RCC 7860 (cell line): ENCODE results near the gene VAMP3.

Source experiments
- DNase-seq: peaks from one replicate; pipeline ENCODE4 v3.0.0-alpha.2; 2015; ENCODE audit warnings: low spot score
- FAIRE-seq: peaks from 2 replicates; lab custom pipeline; 2012; peaks lifted over from hg19 to GRCh38; lab: Jason Lieb, UNC

Gene VAMP3

DNA sequence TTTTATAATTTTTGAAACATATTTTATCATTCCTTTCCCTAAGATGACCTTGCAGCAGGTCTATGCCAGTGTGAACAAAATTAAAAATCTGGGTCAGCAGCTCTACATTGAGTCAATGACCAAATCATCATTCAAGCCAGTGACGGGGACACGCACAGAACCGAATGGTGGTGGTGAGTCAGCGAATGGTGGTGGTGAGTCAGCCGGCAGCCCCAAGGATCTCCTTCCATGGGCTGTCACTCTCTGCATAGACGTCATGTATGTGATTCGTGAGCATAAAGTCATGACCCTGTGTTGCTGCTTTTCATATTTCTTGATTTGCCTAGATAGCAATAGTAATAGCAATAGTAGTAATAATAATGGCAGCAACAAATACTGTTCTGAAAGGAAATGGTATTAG is 39.3 kb downstream of the VAMP3 start:
- peak; percentile 93 for FAIRE-seq
- peak; percentile 70 for DNase-seq

DNA sequence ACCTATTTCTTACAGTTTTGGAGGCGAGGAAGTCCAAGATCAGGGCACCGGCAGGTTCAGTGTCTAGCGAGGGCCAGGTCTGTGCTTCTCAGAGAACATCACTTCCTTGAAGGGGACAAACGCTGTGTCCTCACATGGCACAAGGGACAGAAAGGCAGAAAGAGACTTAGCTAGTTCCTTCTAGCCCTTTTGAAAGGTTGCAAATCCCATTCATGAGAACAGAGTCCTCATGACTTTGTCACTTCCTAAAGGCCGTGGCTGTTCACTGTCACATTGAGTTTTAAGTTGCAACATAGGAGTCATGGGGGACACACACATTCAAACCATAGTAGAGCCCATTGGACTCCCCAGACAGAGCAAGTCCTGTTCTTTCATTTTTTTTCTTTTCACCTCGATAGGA is 40.4 kb downstream of the VAMP3 start:
- FAIRE-seq (no peak), DNase-seq (no peak)

DNA sequence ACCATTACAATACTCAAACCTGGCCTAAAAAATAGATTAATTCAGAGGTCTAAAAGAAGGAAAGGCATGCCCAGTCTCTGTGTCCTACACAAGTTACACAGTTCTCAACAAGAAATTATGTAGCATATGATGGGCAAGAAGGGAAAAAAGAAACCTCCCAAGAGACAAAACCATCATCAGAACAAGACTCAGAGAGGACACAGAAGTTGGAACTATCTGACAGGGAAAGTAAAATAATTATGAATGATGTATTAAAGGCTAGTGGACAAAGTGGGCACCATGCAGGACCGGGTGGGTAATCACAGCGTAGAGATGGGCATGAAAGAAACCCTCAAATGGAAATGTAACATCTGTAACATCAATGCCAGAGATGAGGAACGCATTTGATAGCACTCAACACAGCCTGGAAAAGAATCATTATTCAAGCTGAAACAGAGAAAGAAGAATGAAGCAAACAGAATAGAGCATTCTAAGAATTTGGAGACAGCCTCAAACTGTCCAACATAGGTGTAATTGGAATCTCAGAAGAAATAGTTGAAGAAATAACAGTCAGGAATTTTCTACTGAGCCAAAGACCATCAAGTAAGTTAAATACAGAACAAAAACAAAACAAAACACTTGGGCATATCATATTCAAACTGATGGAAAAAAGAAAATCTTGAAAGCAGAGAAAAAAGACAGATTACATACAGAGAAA is 42.7 kb downstream of the VAMP3 start:
- no peak for FAIRE-seq
- no peak for DNase-seq

DNA sequence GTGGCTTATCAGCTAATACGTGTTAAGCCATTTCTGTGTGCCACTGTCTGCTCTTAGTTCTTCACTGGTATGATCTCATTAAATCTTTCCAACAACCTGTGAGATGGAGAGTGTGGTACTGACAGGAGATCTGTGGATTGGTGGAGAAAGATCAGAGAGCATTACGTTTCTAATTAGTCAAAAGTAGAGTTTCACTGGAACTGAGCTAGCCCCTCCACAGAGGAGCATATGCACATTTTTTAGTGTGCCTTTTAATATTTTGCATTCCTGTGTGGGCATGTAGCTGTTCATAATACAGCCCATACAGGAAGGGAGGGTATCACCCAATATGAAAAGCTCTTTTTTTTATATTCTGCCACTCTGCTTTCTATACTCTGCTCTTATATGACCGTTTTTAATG is 50.2 kb downstream of the VAMP3 start:
- FAIRE-seq (no peak), DNase-seq (no peak)

DNA sequence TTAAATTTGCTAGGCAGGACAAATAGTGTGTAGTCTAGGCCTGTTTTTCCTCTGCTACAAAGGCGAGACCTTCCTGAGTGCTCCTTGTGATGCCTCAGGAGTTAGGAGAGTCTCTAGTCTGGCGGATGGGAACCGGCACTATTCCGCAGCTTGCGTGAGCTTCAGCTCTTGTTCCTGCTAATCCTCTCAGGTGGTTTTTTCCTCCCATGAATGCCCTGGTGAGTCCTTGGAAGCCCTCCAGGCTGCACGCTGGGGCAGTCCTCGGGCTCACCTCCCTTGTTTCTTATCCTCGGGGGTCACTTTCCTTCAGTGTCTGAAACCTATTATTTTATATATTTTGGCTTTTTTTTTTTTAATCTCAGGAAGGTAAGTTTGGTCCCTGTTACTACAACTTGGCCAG is 53.6 kb downstream of the VAMP3 start:
- FAIRE-seq, result no peak
- DNase-seq, result no peak

DNA sequence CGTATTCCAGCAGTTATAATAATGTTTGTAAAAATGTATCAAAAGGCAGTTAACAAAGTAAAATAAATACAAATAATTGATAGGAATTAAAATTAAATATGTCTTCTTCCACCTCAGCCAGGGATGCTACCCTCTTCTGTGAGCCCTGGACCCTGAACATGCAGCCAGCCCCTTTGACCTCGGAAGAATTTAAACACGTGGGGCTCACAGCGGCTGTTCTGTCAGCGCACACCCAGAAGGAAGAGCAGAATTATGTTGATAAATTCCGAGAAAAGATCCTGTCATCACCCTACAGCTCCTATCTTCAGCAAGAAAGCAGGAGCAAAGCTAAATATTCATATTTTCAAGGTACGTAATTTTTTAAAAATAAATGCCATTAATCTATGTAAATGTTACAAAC is 55.3 kb downstream of the VAMP3 start:
- DNase-seq, result no peak
- no peak for FAIRE-seq

DNA sequence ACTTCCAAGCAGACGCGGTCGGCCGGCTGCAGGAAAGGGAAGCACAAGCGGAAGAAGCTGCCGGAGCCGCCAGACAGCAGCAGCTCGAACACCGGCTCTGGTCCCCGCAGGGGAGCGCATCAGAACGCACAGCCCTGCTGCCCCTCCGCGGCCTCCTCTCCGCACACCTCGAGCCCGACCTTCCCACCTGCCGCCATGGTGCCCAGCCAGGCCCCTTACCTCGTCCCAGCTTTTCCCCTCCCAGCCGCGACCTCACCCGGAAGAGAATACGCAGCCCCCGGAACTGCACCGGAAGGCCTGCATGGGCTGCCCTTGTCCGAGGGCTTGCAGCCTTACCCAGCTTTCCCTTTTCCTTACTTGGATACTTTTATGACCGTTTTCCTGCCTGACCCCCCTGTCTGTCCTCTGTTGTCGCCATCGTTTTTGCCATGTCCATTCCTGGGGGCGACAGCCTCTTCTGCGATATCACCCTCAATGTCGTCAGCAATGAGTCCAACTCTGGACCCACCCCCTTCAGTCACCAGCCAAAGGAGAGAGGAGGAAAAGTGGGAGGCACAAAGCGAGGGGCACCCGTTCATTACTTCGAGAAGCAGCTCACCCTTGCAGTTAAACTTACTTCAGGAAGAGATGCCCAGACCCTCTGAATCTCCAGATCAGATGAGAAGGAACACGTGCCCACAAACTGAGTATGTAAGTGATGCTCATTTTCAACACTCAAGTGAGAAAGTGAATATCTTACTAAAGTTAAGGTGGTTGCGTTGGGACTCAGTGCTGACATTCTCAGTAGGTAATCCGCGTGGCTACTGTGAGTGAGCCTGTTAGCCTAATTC is 56.2 kb downstream of the VAMP3 start:
- FAIRE-seq (no peak), DNase-seq (no peak)
